Testis (tissue), 2 donors: ENCODE measurements around the gene MTOR.

Experiments
- CTCF ChIP-seq, 3 experiments: fragments of 450-650 bp in 2 of 3; fragments of 200-600 bp in 1 of 3; sonication (generic) in 1 of 3; IDR thresholded peaks; one replicate each; pipeline ENCODE4 v1.5.1; 2016 to 2019; ENCODE audit warnings: antibody characterized with exemption in 3 of 3, mild to moderate bottlenecking in 2 of 3, moderate library complexity in 1 of 3
- POLR2A ChIP-seq: fragments of 450-650 bp; IDR thresholded peaks from one replicate; pipeline ENCODE4 v1.6.1; 2017; ENCODE audit warnings: antibody characterized with exemption, mild to moderate bottlenecking, moderate library complexity

GRCh38 chr1:11125931-11126330 is 136.4 kb downstream of the MTOR start:
- TF ChIP-seq CTCF (IDR thresholded peaks at IDR 0.05) (no peak), POLR2A (no peak)
